Neural cell (in vitro differentiated cells): ENCODE measurements around the gene GPSM3.

Experiments
- CTCF ChIP-seq: fragments of 450-650 bp; IDR thresholded peaks from 2 replicates; pipeline ENCODE4 v1.5.1; 2014; ENCODE audit warnings: antibody characterized with exemption, mild to moderate bottlenecking, moderate library complexity; ENCODE audit not compliant: poor library complexity, severe bottlenecking
- EP300 ChIP-seq: fragments of 450-650 bp; conservative IDR thresholded peaks from 2 replicates; pipeline ENCODE4 v1.6.1; 2014; ENCODE audit warnings: antibody characterized with exemption, mild to moderate bottlenecking, moderate library complexity; ENCODE audit not compliant: poor library complexity, severe bottlenecking
- EZH2 ChIP-seq: fragments of 200-600, 300-800 bp; shearing (Covaris generic), sonication (generic); IDR thresholded peaks from 2 replicates; pipeline ENCODE4 v1.6.1; 2014; ENCODE audit warnings: antibody characterized with exemption, low read length, borderline replicate concordance, mild to moderate bottlenecking; ENCODE audit not compliant: insufficient read depth, poor library complexity, severe bottlenecking
- POLR2AphosphoS5 ChIP-seq: IDR thresholded peaks from 2 replicates; pipeline ENCODE4 v1.6.1; 2012
- RAD21 ChIP-seq: fragments of 450-650 bp; conservative IDR thresholded peaks from 2 replicates; pipeline ENCODE4 v1.6.1; 2014; ENCODE audit warnings: antibody characterized with exemption, mild to moderate bottlenecking, moderate library complexity
- REST ChIP-seq: IDR thresholded peaks from 2 replicates; pipeline ENCODE4 v1.6.1; 2012; ENCODE audit warnings: borderline replicate concordance

- TF ChIP-seq EZH2 (no peak), EP300 (no peak), CTCF (no peak), RAD21 (no peak), POLR2AphosphoS5 (no peak), REST (no peak)
Observed at GRCh38 chr6:32182555-32182981, 9.9 kb downstream of the GPSM3 start.
